HG03139 (cell line): ENCODE results near the gene TMEM131.
"Not testable (repeated sequence)": the region's sequence is repeated elsewhere in the genome, so short reads cannot be mapped to it uniquely, and the experiment has no call there.

Experiments
- ATAC-seq: cut with Tn5 transposase; IDR thresholded peaks from one replicate; pipeline ENCODE4 v1.9.1; 2021; ENCODE audit not compliant: unreplicated experiment

Gene TMEM131

DNA sequence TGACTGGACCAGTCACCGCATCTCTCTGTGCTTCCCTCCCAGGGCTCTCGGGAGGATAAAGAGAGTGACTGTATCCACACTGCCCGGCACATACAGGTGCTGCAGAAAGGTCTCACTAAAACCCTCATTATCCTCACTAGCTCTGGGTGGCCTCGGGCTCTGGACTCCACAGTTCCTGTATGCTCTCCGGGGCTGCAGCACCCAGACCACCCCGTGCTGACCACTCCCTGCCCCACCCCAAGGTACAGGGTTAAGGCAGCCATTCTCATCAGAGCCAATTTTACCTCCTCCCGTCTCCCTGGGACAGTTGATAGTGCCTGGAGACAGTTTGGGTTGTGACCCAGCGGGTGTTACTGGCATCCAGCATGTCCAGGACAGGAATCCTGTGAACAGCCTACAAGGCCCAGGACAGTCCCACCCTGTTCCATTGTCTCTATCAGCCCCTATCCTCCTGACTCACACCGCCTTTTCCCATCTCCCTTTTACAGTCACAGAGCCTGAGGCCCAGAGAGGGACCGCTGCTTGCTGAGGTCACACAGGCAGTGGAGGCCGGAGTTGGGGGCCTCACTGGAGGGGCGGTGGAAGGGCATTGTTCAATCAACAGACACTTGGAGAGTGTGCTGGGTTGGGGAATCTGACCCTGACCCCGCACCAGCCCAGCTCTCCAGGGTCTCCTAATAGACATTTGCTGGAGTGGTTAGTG, 280.6 kb downstream of the TMEM131 start:
- no peak for ATAC-seq

DNA sequence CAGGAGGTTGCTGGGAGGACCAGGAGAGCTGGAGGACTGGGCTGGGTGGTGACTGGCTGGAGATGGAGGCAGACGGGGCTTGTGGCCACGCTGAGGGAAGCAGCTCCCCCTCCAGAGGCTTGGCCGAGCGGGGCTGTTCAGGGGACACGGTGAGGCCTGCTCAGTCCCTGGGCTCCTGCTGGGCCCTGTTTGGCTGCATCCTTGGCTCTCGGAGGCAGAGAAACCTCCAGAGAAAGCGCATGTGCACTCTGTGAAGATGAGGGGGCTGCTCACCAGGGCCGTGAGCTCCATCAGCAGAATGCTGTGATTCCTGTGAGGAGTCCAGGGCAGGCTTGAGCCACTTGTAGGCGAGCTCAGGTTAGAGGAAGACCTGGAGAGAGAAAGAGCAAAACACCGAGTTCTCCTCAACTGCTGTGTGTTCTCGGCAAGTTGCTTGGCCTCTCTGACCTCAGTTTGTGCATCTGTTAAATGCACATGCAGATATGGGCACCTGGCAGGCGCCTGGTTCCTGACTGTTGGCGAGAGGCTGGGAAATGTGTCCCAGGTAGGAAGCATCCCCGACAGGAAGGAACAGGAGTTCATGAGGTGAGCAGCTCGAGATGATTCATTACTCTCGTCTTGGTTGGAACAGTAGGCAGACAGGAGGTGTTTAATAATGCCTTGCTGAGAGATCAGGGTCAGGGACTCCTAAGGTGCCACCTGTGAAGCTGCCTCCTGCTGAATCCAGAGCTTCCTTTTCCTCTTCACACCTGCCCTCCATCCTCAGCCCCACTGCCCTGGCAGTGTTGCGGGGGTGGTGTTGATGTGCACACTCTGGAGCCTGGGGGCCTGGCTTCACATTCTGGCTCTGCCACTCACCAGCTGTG, 281.4 kb downstream of the TMEM131 start:
- ATAC-seq, result no peak

DNA sequence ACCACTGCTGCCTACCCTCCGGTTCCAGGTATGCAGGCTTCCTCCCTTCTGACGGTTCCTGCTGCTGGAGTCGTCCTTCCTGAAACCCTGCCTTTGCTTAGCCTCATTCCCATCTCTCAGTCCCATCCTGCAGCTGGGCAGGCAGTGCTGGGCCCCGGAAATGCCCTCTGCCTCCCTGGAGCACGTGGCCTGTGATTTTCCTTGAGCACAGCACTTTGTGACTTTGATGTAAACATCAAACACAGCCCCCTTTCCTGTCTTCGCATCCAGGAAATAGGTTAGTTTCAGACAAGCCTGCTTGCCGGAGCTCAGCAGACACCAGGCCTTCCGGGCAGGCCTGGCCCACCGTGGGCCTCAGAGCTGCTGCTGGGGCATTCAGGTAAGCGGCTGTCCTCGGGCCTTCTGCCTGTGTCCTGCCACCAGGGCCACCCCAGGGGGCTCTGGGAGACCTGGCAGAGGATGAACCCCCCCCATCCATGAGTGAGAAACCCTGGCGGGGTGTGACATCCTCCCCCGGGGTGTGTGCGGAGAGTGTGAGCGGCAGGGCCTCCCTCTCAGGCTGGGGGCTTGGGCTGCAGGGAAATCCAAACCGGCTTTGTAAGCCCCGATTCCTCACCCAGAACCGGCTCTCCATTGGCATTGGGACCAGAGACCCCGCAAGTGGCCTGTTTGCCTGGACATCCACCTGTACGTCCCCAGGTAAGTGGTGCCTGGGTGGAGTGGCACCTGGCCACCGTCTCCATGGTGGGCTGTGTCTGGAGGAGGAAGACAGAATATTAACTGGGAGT, 282.3 kb downstream of the TMEM131 start, which contains the start of gene ZAP70:
ZAP70 (plus strand) TSS at position 281 of the 788 bp plus-strand sequence. CDS start 10,461 bp downstream, outside the sequence.
- ATAC-seq, result no peak

DNA sequence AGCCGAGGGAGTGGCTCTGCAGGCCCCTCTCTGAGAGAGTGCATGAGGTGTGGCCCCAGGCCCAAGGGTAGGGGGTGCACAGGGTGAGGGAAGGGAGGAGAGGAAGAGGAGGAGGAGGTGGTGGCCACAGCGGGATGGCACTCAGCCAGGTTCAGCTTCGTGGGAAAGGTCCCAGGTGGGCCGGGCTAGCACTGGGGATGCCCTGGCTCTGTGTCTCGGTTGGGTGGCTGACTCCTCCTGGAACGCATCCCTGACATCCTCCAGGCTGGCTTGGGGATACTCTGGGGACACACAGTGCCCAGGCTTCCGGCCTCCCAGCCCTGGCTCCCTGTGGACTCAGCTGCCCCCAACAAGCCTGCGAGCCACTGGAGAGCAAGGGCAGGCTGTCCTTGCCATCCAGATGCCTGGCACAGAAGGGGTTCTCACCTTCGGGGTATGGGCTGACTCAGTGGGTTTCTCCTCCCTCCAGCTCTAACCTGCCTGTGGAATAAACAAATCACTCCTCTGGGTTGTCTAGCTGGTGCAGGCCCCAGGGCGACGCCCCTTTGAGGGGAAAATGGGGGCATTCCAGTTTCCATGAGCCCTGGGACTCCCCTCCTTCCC, 283.0 kb downstream of the TMEM131 start:
- ATAC-seq, result no peak

DNA sequence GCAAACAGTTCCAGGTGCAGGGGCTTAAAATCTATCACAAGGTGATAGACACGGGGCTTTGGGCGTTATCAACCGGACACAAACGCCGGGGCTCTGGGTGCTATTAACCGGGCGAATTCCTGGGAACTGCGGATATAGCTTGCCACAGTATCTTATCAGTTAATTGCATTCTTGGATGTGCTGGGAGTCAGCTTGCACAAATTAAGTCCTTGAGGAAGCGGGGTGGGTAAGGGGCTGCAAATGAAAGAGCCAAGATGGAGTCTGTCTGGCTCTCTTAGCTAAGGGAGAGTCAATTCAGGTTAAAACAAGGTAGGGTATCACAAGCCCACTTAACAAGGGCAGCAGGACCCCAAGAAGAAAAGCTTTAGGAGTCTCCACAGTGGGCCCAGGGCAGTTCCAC, 283.6 kb downstream of the TMEM131 start:
- ATAC-seq, result not testable (repeated sequence)

DNA sequence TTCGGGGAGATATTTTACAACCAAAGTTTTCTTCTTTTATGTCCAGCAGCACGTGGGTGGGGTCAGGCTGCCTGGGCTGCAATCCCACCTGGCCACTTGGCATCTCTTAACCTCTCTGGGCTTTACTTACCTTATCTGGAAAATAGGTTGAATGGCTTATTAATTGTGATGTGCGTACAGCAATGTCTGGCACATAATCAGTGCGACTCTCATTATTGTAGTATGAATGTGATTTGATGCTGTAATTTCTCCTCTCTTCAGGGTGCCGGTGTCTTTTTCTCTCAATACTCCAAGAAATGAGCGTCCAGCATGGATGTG, 284.4 kb downstream of the TMEM131 start:
- ATAC-seq, result no peak

DNA sequence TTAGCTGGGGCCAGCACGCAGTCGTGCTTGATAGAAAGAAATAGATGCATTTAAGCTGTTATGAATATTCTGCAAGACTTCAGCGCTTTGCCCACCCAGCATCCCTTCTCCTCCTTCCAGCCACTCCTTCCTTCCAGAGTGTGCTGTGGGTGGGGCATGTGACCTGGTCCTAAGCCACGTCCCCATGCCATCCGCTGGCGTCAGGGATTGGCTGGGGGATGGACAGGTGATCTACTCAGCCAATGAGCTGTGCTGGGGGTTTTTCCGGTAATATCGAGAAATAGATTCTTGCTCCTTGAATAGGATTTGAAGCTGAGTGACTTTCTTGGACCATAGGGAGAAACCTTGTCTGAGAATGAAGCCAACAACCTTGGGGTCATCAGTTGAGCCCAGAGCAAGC, 287.1 kb downstream of the TMEM131 start:
- ATAC-seq, result no peak

DNA sequence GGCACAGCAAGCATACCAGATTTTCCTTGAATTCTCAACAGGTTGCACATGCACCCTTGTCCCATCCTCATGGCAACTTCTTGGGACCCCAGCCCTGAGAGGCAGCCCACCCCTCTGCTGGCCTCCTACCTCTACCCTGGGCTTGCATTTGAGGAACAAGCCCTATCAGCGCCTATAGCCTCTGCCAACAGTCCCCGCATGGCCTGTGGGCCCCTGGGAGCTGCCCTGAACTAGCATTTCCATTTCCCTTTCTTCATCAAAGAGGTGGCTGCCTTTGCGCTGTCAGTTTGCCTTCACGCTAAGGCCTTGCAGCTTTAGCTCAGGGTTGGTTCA, 287.7 kb downstream of the TMEM131 start:
- no peak for ATAC-seq

DNA sequence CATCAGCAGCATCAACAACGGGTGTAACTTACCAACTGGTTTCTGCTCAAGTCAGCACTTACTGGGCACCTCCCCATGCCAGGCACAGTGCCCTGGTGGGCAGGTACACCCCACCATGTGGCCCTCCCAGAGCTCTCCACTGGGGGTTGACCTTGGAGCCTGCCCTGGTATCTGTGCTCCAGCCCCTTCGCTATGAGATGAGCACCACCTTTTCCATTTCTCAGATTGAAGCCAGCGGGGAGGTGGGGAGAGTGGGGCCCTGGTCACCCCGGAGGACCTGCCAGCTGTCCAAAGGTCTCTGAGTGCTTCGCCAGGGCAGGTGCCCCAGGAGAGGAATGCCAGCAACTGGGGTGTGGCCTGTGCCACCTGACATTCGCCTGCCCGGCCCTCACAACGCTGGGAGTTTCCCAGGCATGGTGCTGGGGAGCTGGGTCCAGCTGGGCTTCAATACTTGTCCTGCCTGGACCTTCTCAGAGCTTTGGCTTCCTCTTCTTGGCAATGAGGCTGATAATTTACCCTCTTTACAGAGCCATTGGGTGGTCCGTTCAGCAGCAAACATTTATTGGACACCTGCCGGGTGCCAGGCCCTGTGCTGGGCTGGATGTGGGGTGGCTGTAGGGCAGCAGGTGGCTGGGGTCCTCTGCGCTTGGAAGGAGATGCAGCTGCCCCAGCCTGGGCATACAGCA, 288.2 kb downstream of the TMEM131 start:
- no peak for ATAC-seq

DNA sequence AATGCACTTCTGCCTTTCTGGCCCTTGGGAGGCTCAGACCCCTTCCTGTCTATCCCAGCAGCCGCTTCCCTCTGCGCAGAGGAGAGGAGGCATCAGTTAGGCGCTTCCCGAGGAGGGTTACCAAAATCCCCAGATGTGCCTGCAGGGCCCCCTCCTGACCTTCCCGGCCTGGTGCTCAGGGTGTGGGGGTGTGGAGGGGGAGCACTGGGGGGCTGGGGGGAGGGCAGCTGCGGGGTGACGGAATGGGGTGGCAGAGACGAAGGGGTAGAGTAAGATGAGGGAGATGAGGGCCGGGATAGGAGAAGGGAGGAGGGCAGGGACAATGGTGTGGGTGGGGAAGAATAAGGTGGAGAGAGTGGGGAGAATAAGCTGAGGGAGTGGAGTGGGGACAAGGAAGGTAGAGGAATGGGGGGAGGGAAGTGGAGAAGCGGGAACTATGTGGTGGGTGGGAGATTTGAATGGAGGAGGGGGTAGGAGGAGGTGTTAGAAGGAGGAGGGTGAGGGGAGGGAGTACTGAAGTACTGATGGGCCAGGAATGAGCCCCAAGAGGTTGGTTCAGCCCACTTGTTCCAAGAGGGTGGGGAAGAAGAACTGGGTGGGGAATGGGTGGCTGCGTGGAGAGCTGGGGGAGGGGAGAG, 288.9 kb downstream of the TMEM131 start:
- no peak for ATAC-seq
